HepG2 (cell line): ENCODE results near the gene CCL16. TPM values are rescaled to one million over a fixed set of nuclear protein-coding genes. Genes with fewer than 3 reads are reported as not detected.

Experiments
- ATAC-seq: fragments of 200-7000 bp; cut with Tn5 transposase; 3 replicates; pipeline ENCODE4 v1.9.1; 2020; ENCODE audit warnings: mild to moderate bottlenecking, moderate library complexity
- BruUV-seq: library from RNA; stranded (reverse); fragments of 400-500 nt; replicated peaks from 2 replicates; lab custom pipeline; 2021; lab: Mats Ljungman, UMichigan
- CTCF ChIA-PET: fragments of 300-600 bp; formaldehyde crosslinking; extraction: SDS; loops from one replicate; lab custom pipeline; 2021; ENCODE audit warnings: low total read pairs, inconsistent platforms, low intra/inter-chr PET ratio; lab: Yijun Ruan, JAX
- POLR2A ChIA-PET: fragments of 350-600 bp; sonication (Branson Sonifier 250); formaldehyde crosslinking; loops from one replicate; lab custom pipeline; 2020; ENCODE audit warnings: antibody characterized with exemption, inconsistent platforms; lab: Yijun Ruan, JAX
- DNase-seq: peaks from one replicate; pipeline ENCODE4 v3.0.0-alpha.2; 2015; ENCODE audit warnings: low spot score
- FAIRE-seq: peaks from 3 replicates; lab custom pipeline; 2011; peaks lifted over from hg19 to GRCh38; lab: Jason Lieb, UNC
- H2AFZ ChIP-seq: one replicate; pipeline ENCODE4 v1.6.1; 2011; ENCODE audit warnings: low read length, inconsistent platforms
- H3K27ac ChIP-seq: fragments of 300-600 bp; 3 replicates; pipeline ENCODE4 v1.8.0; 2011; ENCODE audit warnings: mixed run types, mild to moderate bottlenecking, mixed read lengths, low read length, inconsistent platforms; ENCODE audit not compliant: insufficient read depth; ENCODE audit errors: extremely low read length
- H3K27me3 ChIP-seq, 2 experiments: fragments of 200-600 bp in 1 of 2; 2 replicates in 1 of 2; 3 replicates in 1 of 2; pipeline versions ENCODE4 v1.6.0 to v1.8.0; 2011; ENCODE audit warnings: low read length in 2 of 2, mild to moderate bottlenecking in 2 of 2, moderate library complexity in 2 of 2, inconsistent platforms in 1 of 2; ENCODE audit not compliant: insufficient read depth in 2 of 2, control insufficient read depth in 1 of 2
- H3K36me3 ChIP-seq, 2 experiments: fragments of 200-600 bp in 1 of 2; replicated peaks in 1 of 2; 2 replicates in 1 of 2; 3 replicates in 1 of 2; pipeline versions ENCODE4 v1.5.1 to v1.8.0; 2011; ENCODE audit warnings: low read length in 2 of 2, inconsistent platforms in 1 of 2; ENCODE audit not compliant: insufficient read depth in 2 of 2, control insufficient read depth in 1 of 2
- H3K4me1 ChIP-seq: 2 replicates; pipeline ENCODE4 v1.5.1; 2012; ENCODE audit warnings: low read length, inconsistent platforms; ENCODE audit not compliant: insufficient read depth
- H3K4me2 ChIP-seq: 2 replicates; pipeline ENCODE4 v1.6.0; 2011; ENCODE audit warnings: low read depth, low read length, inconsistent platforms
- H3K4me3 ChIP-seq, 3 experiments: fragments of 200-600 bp in 1 of 3; sonication (generic), shearing (Covaris generic) in 1 of 3; replicated peaks in 1 of 3; 2 replicates each; pipeline ENCODE4 v1.5.1; 2011 to 2016; ENCODE audit warnings: low read length in 3 of 3, inconsistent platforms in 2 of 3, low read depth in 2 of 3, mild to moderate bottlenecking in 2 of 3, control low read depth in 1 of 3, mixed read lengths in 1 of 3; ENCODE audit not compliant: insufficient read depth in 1 of 3
- H3K79me2 ChIP-seq: one replicate; pipeline ENCODE4 v1.6.1; 2011; ENCODE audit warnings: low read length, inconsistent platforms; ENCODE audit not compliant: insufficient read depth
- H3K9ac ChIP-seq: 2 replicates; pipeline ENCODE4 v1.6.0; 2011; ENCODE audit warnings: mild to moderate bottlenecking, low read depth, low read length, inconsistent platforms; ENCODE audit not compliant: insufficient read depth
- H3K9me3 ChIP-seq: 2 replicates; pipeline ENCODE4 v1.5.1; 2012; ENCODE audit warnings: mild to moderate bottlenecking, low read length
- H4K20me1 ChIP-seq: 2 replicates; pipeline ENCODE4 v1.6.0; 2011; ENCODE audit warnings: inconsistent platforms, mild to moderate bottlenecking, low read length, moderate library complexity; ENCODE audit not compliant: insufficient read depth
- HOXA9 ChIP-seq: sonication (generic); formaldehyde crosslinking; IDR thresholded peaks from 2 replicates; pipeline ENCODE4 v1.8.1; 2022; ENCODE audit warnings: missing genetic modification reagents, mild to moderate bottlenecking, moderate library complexity, borderline replicate concordance
- TCF7L2 ChIP-seq: IDR thresholded peaks from 2 replicates; pipeline ENCODE4 v1.6.1; 2011; ENCODE audit warnings: mild to moderate bottlenecking, low read depth, low read length, moderate library complexity
- ZNF30 ChIP-seq: sonication (generic); formaldehyde crosslinking; IDR thresholded peaks from 2 replicates; pipeline ENCODE4 v1.5.0; 2020; ENCODE audit warnings: mild to moderate bottlenecking, missing genetic modification reagents
- ZNF343 ChIP-seq: sonication (generic); formaldehyde crosslinking; IDR thresholded peaks from 2 replicates; pipeline ENCODE4 v1.4.0; 2020; ENCODE audit warnings: mild to moderate bottlenecking, missing genetic modification reagents
- WGBS: methylation state at CpG from one replicate; pipeline ENCODE4 v1.1.6; 2017; ENCODE audit warnings: low lambda C conversion rate; 5-methylcytosine and 5-hydroxymethylcytosine counted together
- in situ Hi-C: cut with HindIII; loops from 2 replicates; pipeline ENCODE4 v1.10.0; 2017; ENCODE audit warnings: low pct_unique_long_range_greater_than_20kb; ENCODE audit not compliant: extremely low pct_ligation_motif_present
- intact Hi-C: fragments of 100-400 bp; cut with micrococcal nuclease; formaldehyde crosslinking; loops from one replicate; pipeline ENCODE4 v1.10.0; 2022; ENCODE audit not compliant: unreplicated experiment
- polyA plus RNA-seq, 8 experiments: library from polyadenylated mRNA; depleted of rRNA in 3 of 8; stranded (reverse) in 7 of 8; unstranded in 1 of 8; fragments of >200 nt; fragmentation: Illumina TruSeq in 4 of 8; extraction: Trizol in 4 of 8; gene quantifications; 2 replicates each; pipeline versions ENCODE4 v1.2.1 to v1.2.3, GENCODE V29; 2011 to 2016; ENCODE audit warnings: low read depth in 4 of 8, missing spikeins in 1 of 8, mixed read lengths in 1 of 8; ENCODE audit not compliant: insufficient read depth in 1 of 8
- total RNA-seq, 5 experiments: library from RNA; depleted of rRNA; stranded (reverse); fragments of >200 nt; fragmentation: Illumina TruSeq; extraction: Trizol; gene quantifications; 2 replicates each; pipeline ENCODE4 v1.2.3, GENCODE V29; 2016; ENCODE audit warnings: low read depth in 1 of 5
- TF ChIP-seq, protein P1 (sequence below): sonication (generic); formaldehyde crosslinking; IDR thresholded peaks from 2 replicates; pipeline ENCODE4 v1.4.0; 2020; ENCODE audit warnings: mild to moderate bottlenecking, missing genetic modification reagents
- TF ChIP-seq, protein P2 (sequence below): sonication (generic); formaldehyde crosslinking; IDR thresholded peaks from one replicate; pipeline ENCODE4 v1.5.1; 2020; ENCODE audit warnings: mild to moderate bottlenecking, missing genetic modification reagents; ENCODE audit errors: not compliant biosample characterization

CCL16 gene
- total and polyA plus RNA-seq, 2 of the 13 experiments (the other 11 are each of a cell fraction or from before 2014, with no cell fraction given) = 2.0 to 14.7 TPM

- TF ChIP-seq, protein P1, sequence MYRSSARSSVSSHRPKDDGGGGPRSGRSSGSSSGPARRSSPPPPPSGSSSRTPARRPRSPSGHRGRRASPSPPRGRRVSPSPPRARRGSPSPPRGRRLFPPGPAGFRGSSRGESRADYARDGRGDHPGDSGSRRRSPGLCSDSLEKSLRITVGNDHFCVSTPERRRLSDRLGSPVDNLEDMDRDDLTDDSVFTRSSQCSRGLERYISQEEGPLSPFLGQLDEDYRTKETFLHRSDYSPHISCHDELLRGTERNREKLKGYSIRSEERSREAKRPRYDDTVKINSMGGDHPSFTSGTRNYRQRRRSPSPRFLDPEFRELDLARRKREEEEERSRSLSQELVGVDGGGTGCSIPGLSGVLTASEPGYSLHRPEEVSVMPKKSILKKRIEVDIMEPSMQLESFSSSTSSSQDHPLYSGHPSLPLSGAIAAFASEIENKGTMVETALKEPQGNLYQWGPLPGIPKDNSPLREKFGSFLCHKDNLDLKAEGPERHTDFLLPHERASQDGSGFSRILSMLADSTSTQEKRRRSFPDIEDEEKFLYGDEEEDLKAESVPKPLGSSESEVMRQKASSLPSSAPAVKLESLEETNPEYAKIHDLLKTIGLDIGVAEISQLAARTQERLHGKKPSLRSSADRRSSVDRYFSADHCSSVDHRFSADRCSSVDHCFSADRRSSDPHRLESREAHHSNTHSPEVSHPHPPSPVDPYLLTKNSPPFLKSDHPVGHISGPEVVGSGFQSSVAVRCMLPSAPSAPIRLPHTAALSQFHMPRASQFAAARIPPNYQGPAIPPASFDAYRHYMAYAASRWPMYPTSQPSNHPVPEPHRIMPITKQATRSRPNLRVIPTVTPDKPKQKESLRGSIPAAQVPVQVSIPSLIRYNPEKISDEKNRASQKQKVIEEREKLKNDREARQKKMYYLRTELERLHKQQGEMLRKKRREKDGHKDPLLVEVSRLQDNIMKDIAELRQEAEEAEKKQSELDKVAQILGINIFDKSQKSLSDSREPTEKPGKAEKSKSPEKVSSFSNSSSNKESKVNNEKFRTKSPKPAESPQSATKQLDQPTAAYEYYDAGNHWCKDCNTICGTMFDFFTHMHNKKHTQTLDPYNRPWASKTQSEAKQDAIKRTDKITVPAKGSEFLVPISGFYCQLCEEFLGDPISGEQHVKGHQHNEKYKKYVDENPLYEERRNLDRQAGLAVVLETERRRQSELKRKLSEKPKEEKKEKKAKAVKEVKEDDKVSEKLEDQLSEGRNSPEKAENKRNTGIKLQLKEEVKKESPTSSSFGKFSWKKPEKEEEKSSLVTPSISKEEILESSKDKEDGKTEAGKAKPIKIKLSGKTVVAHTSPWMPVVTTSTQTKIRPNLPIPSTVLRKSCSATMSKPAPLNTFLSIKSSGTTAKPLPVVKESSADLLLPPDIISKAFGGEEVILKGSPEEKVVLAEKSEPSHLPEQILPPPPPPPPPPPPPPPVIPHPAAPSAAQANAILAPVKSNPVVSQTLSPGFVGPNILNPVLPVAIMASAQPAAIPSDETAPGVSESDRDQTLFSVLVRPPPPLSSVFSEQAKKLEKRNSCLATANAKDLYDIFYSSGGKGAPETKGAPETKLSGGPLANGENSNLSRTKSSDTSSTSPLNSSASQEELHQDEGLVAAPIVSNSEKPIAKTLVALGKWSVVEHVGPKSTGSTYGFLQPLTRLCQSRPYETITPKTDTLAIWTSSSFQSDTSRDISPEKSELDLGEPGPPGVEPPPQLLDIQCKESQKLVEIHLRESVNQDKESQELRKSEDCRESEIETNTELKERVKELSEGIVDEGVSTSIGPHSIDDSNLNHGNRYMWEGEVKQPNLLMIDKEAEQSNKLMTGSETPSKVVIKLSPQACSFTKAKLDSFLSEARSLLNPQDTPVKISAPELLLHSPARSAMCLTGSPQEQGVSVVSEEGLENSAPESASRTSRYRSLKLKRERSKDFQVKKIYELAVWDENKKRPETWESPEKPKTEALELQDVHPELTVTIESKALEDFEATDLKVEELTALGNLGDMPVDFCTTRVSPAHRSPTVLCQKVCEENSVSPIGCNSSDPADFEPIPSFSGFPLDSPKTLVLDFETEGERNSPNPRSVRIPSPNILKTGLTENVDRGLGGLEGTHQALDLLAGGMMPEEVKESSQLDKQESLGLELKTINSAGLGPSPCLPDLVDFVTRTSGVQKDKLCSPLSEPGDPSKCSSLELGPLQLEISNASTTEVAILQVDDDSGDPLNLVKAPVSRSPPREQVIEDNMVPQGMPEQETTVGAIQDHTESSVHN (CRISPR knock-in tag) = no peak
- no peak for TF ChIP-seq HOXA9 (CRISPR knock-in tag)
Observed at GRCh38 chr17:35953720-35954119, 27.6 kb downstream of the CCL16 start (continued).

GRCh38 chr17:35949401-35949800 is 31.9 kb downstream of the CCL16 start:
- no TSS peak for BruUV-seq
- no peak for DNase-seq
- ChIA-PET CTCF (no interaction called here), POLR2A (interaction anchor here (1.8 kb wide), 1 partner anchor 23 kb away, joined by 6 read pairs; no protein-coding TSS in a partner anchor)
- Histone ChIP-seq H2AFZ (no peak overlapping the region), H3K27me3 (peaks cover 0 to 4% of the 10 kb centered on the region in 2 experiments; a peak in 1 of 5 replicates), H3K9me3 (no peaks in the 10 kb centered on the region), H3K27ac (no peak overlapping the region), H3K9ac (no peak overlapping the region), H3K4me3 (no peak overlapping the region), H3K36me3 (no peaks in the 10 kb centered on the region), H3K4me1 (0 out of 2 replicates have a peak, but pooled peaks cover 5% of the 10 kb centered on the region), H3K79me2 (no peaks in the 10 kb centered on the region), H4K20me1 (no peaks in the 10 kb centered on the region), H3K4me2 (no peak overlapping the region)
- ATAC-seq = no peak
- WGBS = 12% methylated on average over 3 of the region's 3 CpGs
- no peak for FAIRE-seq
- intact Hi-C loops = no loop called here
- in situ Hi-C loops = no loop called here
- TF ChIP-seq ZNF343 (CRISPR knock-in tag) = no peak
- TF ChIP-seq ZNF30 = no peak
- TF ChIP-seq TCF7L2 = no peak
- TF ChIP-seq, protein P2, sequence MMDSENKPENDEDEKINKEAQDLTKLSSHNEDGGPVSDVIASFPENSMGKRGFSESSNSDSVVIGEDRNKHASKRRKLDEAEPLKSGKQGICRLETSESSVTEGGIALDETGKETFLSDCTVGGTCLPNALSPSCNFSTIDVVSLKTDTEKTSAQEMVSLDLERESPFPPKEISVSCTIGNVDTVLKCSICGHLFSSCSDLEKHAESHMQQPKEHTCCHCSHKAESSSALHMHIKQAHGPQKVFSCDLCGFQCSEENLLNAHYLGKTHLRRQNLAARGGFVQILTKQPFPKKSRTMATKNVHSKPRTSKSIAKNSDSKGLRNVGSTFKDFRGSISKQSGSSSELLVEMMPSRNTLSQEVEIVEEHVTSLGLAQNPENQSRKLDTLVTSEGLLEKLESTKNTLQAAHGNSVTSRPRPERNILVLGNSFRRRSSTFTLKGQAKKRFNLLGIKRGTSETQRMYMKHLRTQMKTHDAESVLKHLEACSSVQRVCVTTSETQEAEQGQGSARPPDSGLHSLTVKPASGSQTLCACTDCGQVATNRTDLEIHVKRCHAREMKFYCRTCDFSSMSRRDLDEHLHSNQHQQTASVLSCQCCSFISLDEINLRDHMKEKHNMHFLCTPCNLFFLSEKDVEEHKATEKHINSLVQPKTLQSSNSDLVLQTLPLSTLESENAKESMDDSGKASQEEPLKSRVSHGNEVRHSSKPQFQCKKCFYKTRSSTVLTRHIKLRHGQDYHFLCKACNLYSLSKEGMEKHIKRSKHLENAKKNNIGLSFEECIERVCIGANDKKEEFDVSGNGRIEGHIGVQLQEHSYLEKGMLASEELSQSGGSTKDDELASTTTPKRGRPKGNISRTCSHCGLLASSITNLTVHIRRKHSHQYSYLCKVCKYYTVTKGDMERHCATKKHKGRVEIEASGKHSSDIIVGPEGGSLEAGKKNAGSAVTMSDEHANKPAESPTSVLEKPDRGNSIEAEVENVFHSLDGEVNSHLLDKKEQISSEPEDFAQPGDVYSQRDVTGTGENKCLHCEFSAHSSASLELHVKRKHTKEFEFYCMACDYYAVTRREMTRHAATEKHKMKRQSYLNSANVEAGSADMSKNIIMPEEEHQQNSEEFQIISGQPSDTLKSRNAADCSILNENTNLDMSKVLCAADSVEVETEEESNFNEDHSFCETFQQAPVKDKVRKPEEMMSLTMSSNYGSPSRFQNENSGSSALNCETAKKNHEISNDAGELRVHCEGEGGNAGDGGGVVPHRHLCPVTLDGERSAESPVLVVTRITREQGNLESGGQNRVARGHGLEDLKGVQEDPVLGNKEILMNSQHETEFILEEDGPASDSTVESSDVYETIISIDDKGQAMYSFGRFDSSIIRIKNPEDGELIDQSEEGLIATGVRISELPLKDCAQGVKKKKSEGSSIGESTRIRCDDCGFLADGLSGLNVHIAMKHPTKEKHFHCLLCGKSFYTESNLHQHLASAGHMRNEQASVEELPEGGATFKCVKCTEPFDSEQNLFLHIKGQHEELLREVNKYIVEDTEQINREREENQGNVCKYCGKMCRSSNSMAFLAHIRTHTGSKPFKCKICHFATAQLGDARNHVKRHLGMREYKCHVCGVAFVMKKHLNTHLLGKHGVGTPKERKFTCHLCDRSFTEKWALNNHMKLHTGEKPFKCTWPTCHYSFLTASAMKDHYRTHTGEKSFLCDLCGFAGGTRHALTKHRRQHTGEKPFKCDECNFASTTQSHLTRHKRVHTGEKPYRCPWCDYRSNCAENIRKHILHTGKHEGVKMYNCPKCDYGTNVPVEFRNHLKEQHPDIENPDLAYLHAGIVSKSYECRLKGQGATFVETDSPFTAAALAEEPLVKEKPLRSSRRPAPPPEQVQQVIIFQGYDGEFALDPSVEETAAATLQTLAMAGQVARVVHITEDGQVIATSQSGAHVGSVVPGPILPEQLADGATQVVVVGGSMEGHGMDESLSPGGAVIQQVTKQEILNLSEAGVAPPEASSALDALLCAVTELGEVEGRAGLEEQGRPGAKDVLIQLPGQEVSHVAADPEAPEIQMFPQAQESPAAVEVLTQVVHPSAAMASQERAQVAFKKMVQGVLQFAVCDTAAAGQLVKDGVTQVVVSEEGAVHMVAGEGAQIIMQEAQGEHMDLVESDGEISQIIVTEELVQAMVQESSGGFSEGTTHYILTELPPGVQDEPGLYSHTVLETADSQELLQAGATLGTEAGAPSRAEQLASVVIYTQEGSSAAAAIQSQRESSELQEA = no peak
